GM12865 (cell line): ENCODE measurements around the gene MBOAT2.

Experiments
- DNase-seq: peaks from one replicate; pipeline ENCODE4 v3.0.0; 2010; ENCODE audit warnings: low read depth
- H3K4me3 ChIP-seq: 2 replicates; pipeline ENCODE4 v1.5.1; 2011; ENCODE audit warnings: mild to moderate bottlenecking, low read depth, low read length, control low read depth
- CTCF ChIP-seq: IDR thresholded peaks from 2 replicates; pipeline ENCODE4 v1.5.1; 2011; ENCODE audit warnings: low read length, control low read depth, low read depth, inconsistent platforms; ENCODE audit not compliant: insufficient read depth; ENCODE audit errors: missing control alignments

MBOAT2 gene

GRCh38 chr2:9000442-9000841, 3.0 kb downstream of the MBOAT2 start:
- no peak for DNase-seq
- no peak for TF ChIP-seq CTCF
- no peak overlapping the region for H3K4me3 ChIP-seq

DNA sequence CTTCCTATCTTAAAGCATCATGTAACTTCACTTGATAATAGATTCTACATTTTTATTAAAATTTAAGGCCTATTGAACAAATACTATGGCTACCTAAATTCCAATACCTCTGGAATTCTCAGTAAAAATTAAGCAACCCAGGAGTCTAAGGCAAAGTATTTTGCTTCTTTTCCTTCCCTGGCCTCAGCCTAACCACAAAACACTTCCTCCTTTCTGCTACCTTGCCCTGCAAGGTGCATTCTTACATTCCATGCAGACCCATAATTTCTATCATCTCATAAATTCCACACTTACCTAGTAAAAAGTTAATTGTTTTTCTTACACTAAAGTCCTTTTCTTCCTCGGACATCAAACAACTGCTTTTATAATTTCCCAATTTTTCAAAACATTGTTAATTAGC, 3.7 kb downstream of the MBOAT2 start:
- DNase-seq, result no peak
- TF ChIP-seq CTCF, result no peak
- H3K4me3 ChIP-seq, result no peak overlapping the region

DNA sequence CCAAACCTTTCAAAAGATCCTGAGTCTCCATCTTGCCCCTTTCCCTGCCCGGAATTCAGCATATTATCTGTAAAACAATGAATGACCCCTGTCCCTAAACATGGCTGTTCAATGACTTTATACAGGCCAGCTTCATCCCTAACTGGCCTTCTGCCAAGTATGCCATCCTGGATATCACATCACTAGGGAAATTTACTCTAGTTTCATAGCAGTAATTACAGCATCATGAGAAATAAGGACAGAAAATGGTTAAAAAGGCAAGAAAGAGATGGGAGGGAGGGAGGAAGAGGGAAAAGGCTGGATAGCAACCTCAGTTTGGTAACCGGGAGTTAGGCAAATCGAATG, 4.4 kb downstream of the MBOAT2 start:
- no peak overlapping the region for H3K4me3 ChIP-seq
- DNase-seq, result no peak
- no peak for TF ChIP-seq CTCF

- no peak for TF ChIP-seq CTCF
- H3K4me3 ChIP-seq, result no peak overlapping the region
- DNase-seq, result no peak
Observed at GRCh38 chr2:8998418-8999101, 4.9 kb downstream of the MBOAT2 start.

DNA sequence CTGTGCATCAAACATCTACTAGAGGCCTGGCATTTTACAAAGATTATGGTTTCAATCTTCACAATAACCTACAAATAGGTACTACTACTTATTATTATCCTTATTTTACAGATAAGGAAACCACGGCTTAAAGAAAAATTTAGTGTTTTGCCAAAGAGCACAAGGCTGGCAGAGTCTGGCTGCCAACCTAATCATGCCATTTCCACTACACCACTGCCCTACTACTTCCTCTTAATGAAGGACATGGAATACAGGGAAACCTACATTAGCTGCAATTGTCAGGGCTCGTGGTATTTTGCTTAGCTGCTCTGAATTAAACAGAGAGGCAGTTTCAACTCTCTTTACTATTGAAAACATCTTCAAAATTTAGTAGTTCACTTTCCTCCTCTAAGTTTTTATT, 5.9 kb downstream of the MBOAT2 start:
- no peak for DNase-seq
- no peak overlapping the region for H3K4me3 ChIP-seq
- TF ChIP-seq CTCF, result no peak

- H3K4me3 ChIP-seq, result no peak overlapping the region
- no peak for TF ChIP-seq CTCF
Observed at GRCh38 chr2:8997108-8997507, 6.4 kb downstream of the MBOAT2 start.

DNA sequence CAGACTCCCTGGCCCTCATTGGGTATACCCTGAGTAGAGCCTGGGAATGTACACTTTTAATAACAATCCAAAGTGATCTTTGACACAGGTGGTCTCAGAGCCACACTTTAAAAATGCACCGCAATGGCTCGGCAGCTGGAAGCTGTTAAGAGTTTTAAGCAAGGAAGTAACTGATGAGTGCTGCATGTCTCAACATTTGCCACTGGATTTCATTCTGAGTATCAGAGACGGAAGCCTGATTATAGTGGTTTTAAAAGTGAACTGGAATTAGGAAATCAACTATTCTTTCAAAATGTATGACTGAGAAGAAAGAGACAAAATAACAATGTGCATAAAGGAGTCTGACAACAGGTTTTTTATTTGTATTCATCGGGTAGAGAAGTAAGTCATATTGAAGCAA, 7.5 kb downstream of the MBOAT2 start:
- H3K4me3 ChIP-seq, result no peak overlapping the region

More at GRCh38 chr2:8997108-8997507, 6.4 kb downstream of the MBOAT2 start:
- no peak for DNase-seq

More for the DNA sequence above, 7.5 kb downstream of the MBOAT2 start:
- TF ChIP-seq CTCF, result no peak
- DNase-seq, result no peak
